Measurements from ENCODE around the gene NEGR1.

DNA sequence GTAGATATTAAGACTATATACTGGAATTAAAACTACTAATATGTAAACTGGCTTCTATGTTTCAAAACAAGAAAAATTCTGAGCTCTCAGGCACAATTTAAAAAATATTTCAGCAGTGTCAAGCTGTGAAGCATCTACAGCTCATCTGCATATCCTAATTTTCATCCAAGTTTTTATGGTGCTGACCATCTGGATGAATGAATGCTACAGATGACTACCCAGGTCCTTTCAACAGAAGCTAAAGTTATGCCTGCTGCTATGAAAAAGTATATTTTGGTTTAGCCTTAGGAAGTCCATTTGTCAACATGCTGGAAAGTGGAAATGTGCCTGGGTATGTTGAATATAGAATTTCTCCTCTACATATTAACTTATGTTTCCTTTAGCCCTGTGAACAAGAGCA, 206.9 kb downstream of the NEGR1 start:
- TF ChIP-seq POLR2A (IDR thresholded peaks at IDR 0.05; ENCODE audit: borderline replicate concordance, extremely low read depth, insufficient read depth, insufficient read length) (no peak), CTCF (IDR thresholded peaks at IDR 0.05 in 2 of 3, conservative IDR thresholded peaks at IDR 0.05 in 1 of 3; ENCODE audit: borderline replicate concordance in 1 of 3, insufficient read depth in 1 of 3, low read depth in 2 of 3, low read length in 2 of 3) (no peak), SRF (IDR thresholded peaks at IDR 0.05; ENCODE audit: low read depth) (no peak), FOSL1 (IDR thresholded peaks at IDR 0.05; ENCODE audit: low read depth) (no peak), ZFX (IDR thresholded peaks at IDR 0.05) (no peak), POLR2AphosphoS5 (IDR thresholded peaks at IDR 0.05; ENCODE audit: low read depth, low read length) (no peak), SIN3A (IDR thresholded peaks at IDR 0.05; ENCODE audit: low read depth) (no peak), CEBPB (IDR thresholded peaks at IDR 0.05; ENCODE audit: low read depth) (no peak), ZBTB33 (IDR thresholded peaks at IDR 0.05; ENCODE audit: extremely low read depth, insufficient replicate concordance, low read length) (no peak), ZNF274 (IDR thresholded peaks at IDR 0.05; ENCODE audit: low read depth, low read length) (no peak), REST (IDR thresholded peaks at IDR 0.05; ENCODE audit: low read depth) (no peak), YY1 (IDR thresholded peaks at IDR 0.05; ENCODE audit: extremely low read depth, insufficient replicate concordance, low read depth, low read length) (no peak), EZH2phosphoT487 (IDR thresholded peaks at IDR 0.05; ENCODE audit: borderline replicate concordance) (no peak)
- TF ChIP-seq, protein P1, sequence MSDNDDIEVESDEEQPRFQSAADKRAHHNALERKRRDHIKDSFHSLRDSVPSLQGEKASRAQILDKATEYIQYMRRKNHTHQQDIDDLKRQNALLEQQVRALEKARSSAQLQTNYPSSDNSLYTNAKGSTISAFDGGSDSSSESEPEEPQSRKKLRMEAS (IDR thresholded peaks at IDR 0.05): no peak
